Type B pancreatic cell (in vitro differentiated cells): ENCODE data around the gene SMARCA4. TPM values are rescaled to one million over a fixed set of nuclear protein-coding genes. Genes with fewer than 3 reads are reported as not detected.

Experiments
- DNase-seq: peaks from one replicate; pipeline ENCODE4 v3.0.0; 2021; ENCODE audit warnings: mixed read lengths; ENCODE audit not compliant: unreplicated experiment; ENCODE audit errors: extremely low spot score
- H3K27ac Mint-ChIP-seq: 2 replicates; pipeline ENCODE4 v1.8.0; 2021; ENCODE audit warnings: mild to moderate bottlenecking, mixed read lengths
- H3K27me3 Mint-ChIP-seq: 2 replicates; pipeline ENCODE4 v1.8.0; 2021; ENCODE audit warnings: mixed read lengths
- H3K36me3 Mint-ChIP-seq: 2 replicates; pipeline ENCODE4 v1.8.0; 2021; ENCODE audit warnings: mixed read lengths
- H3K4me1 Mint-ChIP-seq: one replicate; pipeline ENCODE4 v1.8.0; 2021; ENCODE audit warnings: mixed read lengths; ENCODE audit not compliant: unreplicated experiment
- H3K4me3 Mint-ChIP-seq: 2 replicates; pipeline ENCODE4 v1.8.0; 2021; ENCODE audit warnings: mild to moderate bottlenecking, mixed read lengths
- H3K9me3 Mint-ChIP-seq: 2 replicates; pipeline ENCODE4 v1.8.0; 2021; ENCODE audit warnings: mixed read lengths
- total RNA-seq: library from RNA; stranded (reverse); gene quantifications from 2 replicates; pipeline ENCODE4 v1.2.1, GENCODE V29; 2021; ENCODE audit warnings: low replicate concordance
- TF ChIP-seq, protein P1 (sequence below): fragments of 200-600 bp; sonication (generic); conservative IDR thresholded peaks from 2 replicates; pipeline ENCODE4 v1.5.0; 2021; ENCODE audit warnings: antibody characterized with exemption, mild to moderate bottlenecking

Gene SMARCA4
- total RNA-seq, 1 donor from 2014 or later = 244 TPM

- H3K36me3 Mint-ChIP-seq = peaks cover 9% of the 10 kb centered on the region
- H3K27ac Mint-ChIP-seq = peak overlapping the region; percentile 64
- H3K9me3 Mint-ChIP-seq = no peaks in the 10 kb centered on the region
- no peaks in the 10 kb centered on the region for H3K27me3 Mint-ChIP-seq
- no peaks in the 10 kb centered on the region for H3K4me1 Mint-ChIP-seq
- no peak overlapping the region for H3K4me3 Mint-ChIP-seq
- no peak for DNase-seq
- TF ChIP-seq, protein P1, sequence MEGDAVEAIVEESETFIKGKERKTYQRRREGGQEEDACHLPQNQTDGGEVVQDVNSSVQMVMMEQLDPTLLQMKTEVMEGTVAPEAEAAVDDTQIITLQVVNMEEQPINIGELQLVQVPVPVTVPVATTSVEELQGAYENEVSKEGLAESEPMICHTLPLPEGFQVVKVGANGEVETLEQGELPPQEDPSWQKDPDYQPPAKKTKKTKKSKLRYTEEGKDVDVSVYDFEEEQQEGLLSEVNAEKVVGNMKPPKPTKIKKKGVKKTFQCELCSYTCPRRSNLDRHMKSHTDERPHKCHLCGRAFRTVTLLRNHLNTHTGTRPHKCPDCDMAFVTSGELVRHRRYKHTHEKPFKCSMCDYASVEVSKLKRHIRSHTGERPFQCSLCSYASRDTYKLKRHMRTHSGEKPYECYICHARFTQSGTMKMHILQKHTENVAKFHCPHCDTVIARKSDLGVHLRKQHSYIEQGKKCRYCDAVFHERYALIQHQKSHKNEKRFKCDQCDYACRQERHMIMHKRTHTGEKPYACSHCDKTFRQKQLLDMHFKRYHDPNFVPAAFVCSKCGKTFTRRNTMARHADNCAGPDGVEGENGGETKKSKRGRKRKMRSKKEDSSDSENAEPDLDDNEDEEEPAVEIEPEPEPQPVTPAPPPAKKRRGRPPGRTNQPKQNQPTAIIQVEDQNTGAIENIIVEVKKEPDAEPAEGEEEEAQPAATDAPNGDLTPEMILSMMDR = no peak
These were observed 66.6 kb downstream of the SMARCA4 start for GRCh38 chr19:11027381-11027780.

- Mint-ChIP-seq H3K9me3 (no peaks in the 10 kb centered on the region), H3K27ac (no peak overlapping the region), H3K36me3 (peaks cover 9% of the 10 kb centered on the region), H3K4me3 (no peak overlapping the region), H3K4me1 (no peaks in the 10 kb centered on the region), H3K27me3 (no peaks in the 10 kb centered on the region)
- no peak for DNase-seq
- TF ChIP-seq, protein P1 = no peak
These were observed 67.3 kb downstream of the SMARCA4 start for GRCh38 chr19:11028146-11028545.

DNA sequence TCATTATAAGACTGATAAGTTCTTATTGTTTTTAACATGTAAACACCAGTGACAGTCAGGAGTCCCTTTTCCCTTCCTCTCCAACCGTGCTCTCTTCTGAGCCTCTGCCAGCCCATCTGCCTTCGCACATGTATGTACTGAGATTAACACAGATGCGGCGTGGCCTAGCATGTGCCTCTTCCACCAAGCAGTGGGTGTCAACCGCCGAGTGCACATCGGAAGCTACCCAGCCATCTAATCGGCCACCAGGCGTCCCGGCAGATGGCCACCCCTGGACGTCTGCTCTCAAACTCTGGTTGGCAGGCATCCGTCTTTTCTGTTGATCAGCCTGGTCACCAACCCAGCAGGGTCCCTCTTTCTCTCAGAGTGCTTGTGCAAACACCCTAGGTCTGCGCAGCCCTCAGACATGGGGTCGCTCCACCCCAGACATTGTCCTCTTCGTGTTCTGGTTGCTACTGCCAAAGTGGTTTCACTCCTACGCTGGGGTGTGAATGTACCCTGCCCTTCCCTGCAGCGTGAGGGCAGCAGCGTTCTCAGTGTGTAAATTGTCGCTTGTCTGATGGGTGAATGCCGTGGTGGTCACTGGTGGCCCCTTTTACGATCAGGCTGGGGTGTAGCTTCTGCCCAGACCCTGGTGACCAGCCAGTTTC is 70.7 kb downstream of the SMARCA4 start:
- H3K4me1 Mint-ChIP-seq = no peaks in the 10 kb centered on the region
- DNase-seq = no peak
- H3K9me3 Mint-ChIP-seq = no peaks in the 10 kb centered on the region
- peaks cover 13% of the 10 kb centered on the region for H3K36me3 Mint-ChIP-seq
- H3K27ac Mint-ChIP-seq = no peak overlapping the region
- TF ChIP-seq, protein P1 = no peak
- no peak overlapping the region for H3K4me3 Mint-ChIP-seq
- H3K27me3 Mint-ChIP-seq = no peaks in the 10 kb centered on the region

DNA sequence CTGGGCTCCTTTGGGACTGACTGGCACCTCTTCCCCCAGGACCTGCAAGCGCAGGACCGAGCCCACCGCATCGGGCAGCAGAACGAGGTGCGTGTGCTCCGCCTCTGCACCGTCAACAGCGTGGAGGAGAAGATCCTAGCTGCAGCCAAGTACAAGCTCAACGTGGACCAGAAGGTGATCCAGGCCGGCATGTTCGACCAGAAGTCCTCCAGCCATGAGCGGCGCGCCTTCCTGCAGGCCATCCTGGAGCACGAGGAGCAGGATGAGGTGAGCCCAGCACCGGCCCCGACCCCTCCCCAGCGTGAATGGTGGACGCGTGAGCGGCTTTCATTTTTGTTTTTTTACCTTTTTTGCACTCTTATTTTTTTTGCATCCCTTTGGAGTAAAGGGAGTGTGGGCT is 72.4 kb downstream of the SMARCA4 start:
- TF ChIP-seq, protein P1 = no peak
- Mint-ChIP-seq H3K4me1 (no peaks in the 10 kb centered on the region), H3K27ac (no peak overlapping the region), H3K9me3 (no peaks in the 10 kb centered on the region), H3K4me3 (no peak overlapping the region), H3K27me3 (no peaks in the 10 kb centered on the region), H3K36me3 (peaks cover 21% of the 10 kb centered on the region)
- DNase-seq = no peak

GRCh38 chr19:11033763-11034162 is 72.9 kb downstream of the SMARCA4 start:
- H3K9me3 Mint-ChIP-seq = no peaks in the 10 kb centered on the region
- H3K27ac Mint-ChIP-seq = no peak overlapping the region
- no peak for DNase-seq
- H3K4me3 Mint-ChIP-seq = no peak overlapping the region
- H3K27me3 Mint-ChIP-seq = no peaks in the 10 kb centered on the region
- TF ChIP-seq, protein P1 = no peak
- H3K36me3 Mint-ChIP-seq = peaks cover 25% of the 10 kb centered on the region
- H3K4me1 Mint-ChIP-seq = no peaks in the 10 kb centered on the region
